Measurements from ENCODE around the gene MREG.
"Not testable (repeated sequence)": the region's sequence is repeated elsewhere in the genome, so short reads cannot be mapped to it uniquely, and the experiment has no call there.

MREG gene

GRCh38 chr2:216018709-216019108, 5.4 kb upstream of the MREG start:
- no peak for DNase-seq

GRCh38 chr2:216017365-216017764, 4.0 kb upstream of the MREG start:
- peak; percentile 34 for DNase-seq

- DNase-seq, result no peak
Measured at GRCh38 chr2:216016581-216016980, 3.2 kb upstream of the MREG start.

- peak; percentile 65 for DNase-seq
Measured at GRCh38 chr2:216015722-216016464, 2.5 kb upstream of the MREG start.

- DNase-seq, result no peak
Measured at GRCh38 chr2:216014986-216015385, 1.6 kb upstream of the MREG start.

GRCh38 chr2:216014006-216014405, 655 bp upstream of the MREG start:
- no peak for DNase-seq

- no peak for DNase-seq
Measured at GRCh38 chr2:216012830-216013079, 596 bp downstream of the MREG start.

GRCh38 chr2:216012133-216012829, 1.1 kb downstream of the MREG start:
- DNase-seq, result no peak

GRCh38 chr2:216009215-216009614, 4.1 kb downstream of the MREG start:
- DNase-seq, result not testable (repeated sequence)

- no peak for DNase-seq
Measured at GRCh38 chr2:216008387-216008786, 5.0 kb downstream of the MREG start.

- DNase-seq, result peak; percentile 29
Measured at GRCh38 chr2:216006164-216006663, 7.1 kb downstream of the MREG start.

GRCh38 chr2:216004697-216005283, 8.6 kb downstream of the MREG start:
- DNase-seq, result no peak

GRCh38 chr2:216003876-216004696, 9.3 kb downstream of the MREG start:
- no peak for DNase-seq

- DNase-seq, result no peak
Measured at GRCh38 chr2:216002693-216003092, 10.7 kb downstream of the MREG start.

- no peak for DNase-seq
Measured at GRCh38 chr2:216002101-216002678, 11.2 kb downstream of the MREG start.

- no peak for DNase-seq
Measured at GRCh38 chr2:216001216-216002100, 11.9 kb downstream of the MREG start.

- DNase-seq, result no peak
Measured at GRCh38 chr2:215998636-215999035, 14.7 kb downstream of the MREG start.

GRCh38 chr2:215997219-215997618, 16.1 kb downstream of the MREG start:
- no peak for DNase-seq

GRCh38 chr2:215994911-215995310, 18.4 kb downstream of the MREG start:
- no peak for DNase-seq

- DNase-seq, result not testable (repeated sequence)
Measured at GRCh38 chr2:215988556-215989207, 24.7 kb downstream of the MREG start.

GRCh38 chr2:215985257-215985656, 28.1 kb downstream of the MREG start:
- no peak for DNase-seq

Measured in CD4-positive, alpha-beta T cell treated with Interleukin-15 for 1 hour (primary cell).